ENCODE results near the gene TMC2.
"Not testable (repeated sequence)": the region's sequence is repeated elsewhere in the genome, so short reads cannot be mapped to it uniquely, and the experiment has no call there.

The TMC2 gene

DNA sequence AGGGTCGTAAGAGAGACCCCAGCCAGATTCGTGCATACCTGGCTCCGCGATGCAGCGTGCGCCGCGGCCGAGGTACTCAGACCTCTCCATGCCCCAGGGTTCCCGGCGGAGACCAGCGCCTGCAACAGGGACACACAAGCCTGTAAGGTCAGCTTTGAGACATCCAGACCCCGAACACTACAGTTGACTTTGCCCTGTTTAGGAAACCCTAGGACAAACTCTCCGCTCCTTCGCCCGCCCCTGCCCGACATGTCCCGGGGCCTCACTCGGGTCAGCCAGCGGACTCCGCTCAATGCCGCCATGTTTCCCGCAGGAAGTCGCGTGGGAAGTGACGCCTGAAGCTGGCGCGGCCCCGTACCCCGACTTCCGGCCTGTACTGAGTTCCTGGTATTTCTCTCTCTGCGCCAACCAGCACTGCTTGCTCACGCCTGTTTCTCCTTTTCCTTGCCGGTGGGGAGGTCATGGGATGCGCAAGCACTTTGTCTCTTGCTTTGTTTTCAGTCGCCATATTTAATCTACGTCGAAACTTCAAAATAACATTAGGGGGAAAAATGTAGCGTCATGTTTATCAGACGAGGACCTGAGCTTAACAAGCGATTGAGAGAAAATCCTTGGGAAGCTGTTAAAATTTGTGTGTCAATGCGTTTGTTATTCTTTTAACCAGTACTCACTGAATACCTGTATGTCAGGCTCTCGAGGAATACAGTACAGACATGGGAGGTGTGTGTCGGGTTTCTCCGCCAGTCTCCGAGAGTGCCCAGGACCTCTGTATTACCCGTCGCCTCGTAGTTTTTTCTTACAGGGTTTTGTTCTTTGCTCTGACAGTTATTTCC lies 127.7 kb downstream of the TMC2 start, which contains the start of gene IDH3B:
TSS of gene IDH3B (minus strand) at position 330 of the 833 bp plus-strand sequence. CDS start at position 302, 28 bp downstream.
- DNase-seq, result peak; percentile 89

DNA sequence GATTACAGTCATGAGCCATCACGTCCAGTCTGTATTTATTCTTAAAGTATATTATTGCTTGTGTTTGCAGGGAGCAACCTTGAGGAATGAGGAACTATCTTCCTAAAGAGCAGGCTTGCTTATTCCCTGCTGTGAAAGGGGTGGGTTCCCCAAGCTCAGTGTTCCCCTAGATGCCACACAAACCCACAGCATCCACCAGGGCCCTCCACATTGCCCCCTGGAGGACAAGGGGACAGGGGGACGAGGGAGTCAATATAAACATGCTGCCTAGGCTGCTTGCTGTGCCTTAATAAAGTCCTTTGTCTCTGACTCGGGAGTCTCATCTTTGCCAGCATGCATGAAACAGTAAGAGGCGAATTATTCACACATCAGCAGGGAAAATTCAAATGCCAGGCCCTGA lies 135.6 kb downstream of the TMC2 start:
- DNase-seq, result no peak

DNA sequence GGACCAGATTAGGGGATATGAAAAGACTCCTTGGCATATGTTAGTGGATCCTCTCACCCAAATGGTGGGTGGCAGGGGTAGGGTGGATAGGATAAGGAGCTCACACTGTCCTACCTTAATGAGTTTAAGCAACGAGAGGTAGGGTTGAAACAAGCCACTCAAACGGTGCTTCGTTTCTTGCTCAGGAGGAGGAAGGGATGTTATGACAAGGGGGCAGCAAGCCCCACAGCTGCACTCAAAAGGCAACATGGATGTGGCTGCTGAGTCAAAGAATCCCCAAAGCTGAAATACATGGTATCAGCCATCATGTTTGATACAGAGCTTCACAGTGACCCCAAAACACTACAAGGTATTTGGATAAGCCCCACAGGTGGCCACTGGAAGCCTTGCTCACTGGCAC lies 136.1 kb downstream of the TMC2 start:
- DNase-seq, result no peak

DNA sequence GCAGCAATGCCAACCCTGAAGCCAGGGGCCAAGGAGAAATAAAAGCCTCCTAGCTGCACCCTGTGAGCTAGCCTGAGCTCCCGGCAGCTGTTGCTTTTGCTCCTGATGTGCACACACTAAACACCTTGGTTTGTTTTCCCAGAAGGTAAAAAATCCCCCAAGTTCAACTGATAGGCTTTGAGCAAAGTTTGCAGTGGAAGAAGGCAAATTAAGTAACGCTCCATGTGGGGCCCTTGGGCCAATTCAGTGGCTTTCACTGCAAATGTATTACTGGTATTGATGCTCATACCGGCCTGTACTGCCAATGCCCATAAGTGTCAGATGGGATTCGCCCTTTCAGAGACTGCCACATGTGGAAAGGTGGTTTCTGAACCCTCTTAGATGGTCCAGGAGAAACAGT lies 137.1 kb downstream of the TMC2 start:
- DNase-seq, result no peak

DNA sequence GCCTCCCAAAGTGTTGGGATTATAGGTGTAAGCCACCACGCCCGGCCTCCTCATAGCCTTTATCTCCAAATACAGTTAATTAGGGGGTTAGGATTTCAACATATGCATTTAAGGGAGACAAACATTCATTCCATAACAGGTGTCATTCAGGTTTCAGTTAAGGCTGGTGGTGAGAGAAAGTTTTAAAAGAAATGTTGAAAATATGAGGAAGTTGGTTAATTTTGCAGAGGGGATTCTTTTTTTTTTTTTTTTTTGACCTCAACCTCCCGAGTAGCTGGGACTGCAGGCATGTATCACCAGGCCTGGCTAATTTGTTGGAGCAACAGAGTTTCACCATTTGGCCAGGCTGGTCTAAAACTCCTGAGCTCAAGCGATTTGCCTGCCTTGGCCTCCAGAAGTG lies 143.7 kb downstream of the TMC2 start:
- DNase-seq, result no peak

DNA sequence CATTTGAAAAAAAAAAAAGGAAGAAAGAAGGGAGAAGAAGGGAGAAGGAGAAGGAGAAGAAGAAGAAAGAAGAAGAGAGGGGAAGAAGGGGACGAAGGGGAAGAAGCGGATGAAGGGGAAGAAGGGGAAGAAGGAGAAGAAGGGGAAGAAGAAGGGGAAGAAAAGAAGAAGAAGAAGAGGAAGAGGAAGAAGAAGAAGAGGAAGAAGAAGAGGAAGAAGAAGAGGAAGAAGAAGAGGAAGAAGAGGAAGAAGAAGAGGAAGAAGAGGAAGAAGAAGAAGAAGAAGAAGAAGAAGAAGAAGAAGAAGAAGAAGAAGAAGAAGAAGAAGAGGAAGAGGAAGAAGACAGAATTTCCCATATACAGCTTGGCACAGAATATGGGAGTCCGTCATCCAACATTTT lies 145.7 kb downstream of the TMC2 start:
- not testable (repeated sequence) for DNase-seq

DNA sequence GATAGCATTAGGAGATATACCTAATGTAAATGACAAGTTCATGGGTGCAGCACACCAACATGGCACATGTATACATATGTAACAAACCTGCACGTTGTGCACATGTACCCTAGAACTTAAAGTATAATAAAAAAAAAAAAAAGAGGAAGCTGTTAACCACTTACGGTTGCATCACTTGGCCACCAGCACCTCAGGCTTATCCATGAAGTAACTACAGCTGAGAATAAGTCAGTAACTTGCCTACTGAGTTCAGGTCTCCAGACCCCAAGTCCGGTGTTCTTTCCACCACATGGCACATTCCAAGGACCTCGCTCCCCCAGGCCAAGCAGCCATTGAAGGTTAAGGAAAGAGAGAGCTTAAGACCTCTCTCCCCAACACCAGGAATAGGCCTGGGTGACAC lies 148.4 kb downstream of the TMC2 start:
- DNase-seq, result not testable (repeated sequence)

DNA sequence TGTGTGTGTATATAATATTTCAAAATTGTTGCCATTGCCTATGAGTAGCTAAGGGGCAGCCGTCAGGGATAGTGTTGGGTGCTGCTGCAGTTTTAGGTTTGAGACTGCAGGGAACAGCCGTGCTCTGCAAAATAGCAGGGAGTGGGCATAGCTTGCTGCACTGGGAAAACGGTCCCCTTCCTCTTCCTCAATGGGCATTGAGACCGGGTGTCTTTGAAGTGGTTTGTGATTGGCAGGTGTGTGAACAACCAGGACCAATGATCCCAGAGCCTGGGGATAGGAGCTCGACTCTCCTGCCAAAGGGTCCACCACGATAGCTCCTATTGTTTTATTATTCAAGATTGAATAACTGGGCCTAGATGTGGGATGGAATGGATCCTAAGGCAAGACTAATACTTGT lies 151.1 kb downstream of the TMC2 start:
- no peak for DNase-seq

DNA sequence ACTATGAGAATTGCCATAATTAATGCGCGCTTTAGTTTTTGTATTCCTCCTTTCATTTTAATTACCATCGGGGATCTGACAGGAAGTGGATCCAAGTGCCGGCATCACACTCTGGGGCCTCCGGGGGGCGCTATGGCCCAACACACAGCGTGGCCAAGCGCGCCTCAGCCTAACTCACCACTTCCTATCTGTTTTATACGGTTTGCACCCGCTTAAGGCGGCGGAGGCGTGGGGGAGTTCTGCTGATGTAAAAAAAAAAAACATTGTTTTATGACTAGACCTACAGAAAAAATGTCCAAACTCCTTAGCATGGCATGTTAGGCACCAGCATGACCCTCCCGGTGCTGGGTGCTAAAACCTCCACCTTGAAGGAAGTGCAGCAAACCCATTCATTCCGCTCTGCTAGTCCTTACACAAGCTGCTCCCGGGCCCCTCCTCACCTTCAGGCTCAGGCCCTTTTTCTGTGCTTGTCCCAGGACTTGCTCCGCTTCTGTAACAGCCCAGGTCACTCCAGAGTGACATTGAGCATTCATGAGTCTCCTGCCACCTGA lies 151.7 kb downstream of the TMC2 start:
- DNase-seq, result no peak

DNA sequence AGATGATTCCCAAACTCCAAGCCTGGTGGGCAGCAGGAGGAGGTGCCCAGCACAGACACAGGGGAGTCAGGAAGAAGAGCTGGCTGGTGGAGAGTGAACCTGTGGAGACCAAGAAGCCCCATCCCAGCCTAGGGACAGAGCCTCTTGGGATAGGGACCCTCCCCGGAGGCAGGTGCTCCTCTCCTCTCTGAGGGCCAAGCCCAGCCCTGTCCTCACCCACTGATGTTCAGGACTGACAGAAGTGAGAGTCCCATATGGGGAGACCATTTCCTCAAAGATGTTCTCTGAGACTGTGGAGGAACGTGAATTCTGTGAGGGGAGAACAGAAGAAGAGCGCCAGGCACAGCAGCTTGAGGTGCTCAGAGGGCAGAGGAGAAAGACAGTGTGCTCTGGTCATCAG lies 153.8 kb downstream of the TMC2 start:
- DNase-seq, result no peak

DNA sequence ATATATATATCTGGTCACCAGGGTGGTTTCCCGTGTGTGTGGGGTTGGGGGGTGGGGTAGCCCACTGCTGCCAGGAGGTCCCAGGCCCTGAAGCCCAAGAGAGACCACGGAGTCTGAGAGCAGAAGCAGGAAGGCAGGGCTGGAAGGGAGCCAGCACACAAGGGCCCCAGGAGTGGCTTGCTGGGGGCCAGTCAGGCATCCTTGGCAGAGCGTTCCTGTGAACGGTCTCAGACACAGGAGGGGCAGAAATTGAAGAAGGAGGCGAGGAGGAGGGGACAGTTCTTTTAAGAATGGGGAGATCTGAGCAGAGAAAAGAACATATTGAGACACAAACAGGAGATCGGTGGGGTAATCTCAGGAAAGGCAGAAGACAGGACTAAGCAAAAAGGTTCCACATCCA lies 154.3 kb downstream of the TMC2 start:
- no peak for DNase-seq

DNA sequence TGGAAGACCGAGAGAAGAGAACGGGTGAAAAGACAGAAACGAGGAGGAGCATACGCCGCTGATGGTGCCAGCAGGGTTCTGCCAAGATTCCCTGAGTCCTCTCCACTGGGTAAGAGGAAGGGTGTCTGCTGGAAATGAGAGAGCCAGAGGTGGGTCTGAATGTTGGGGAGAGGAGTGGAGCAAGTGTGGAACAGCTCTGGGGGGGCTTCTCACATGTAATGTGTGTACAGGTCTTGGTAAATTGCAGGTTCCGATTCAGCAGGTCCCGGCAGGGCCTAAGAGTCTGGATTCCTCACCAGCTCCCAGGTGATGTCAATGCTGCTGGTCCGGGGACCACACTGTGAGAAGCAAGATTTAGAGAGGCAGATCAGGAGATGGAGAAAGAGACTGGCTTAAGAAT lies 154.8 kb downstream of the TMC2 start:
- DNase-seq, result no peak
